MM.1S (cell line): ENCODE results near the gene CROCC2.

Experiments used
- DNase-seq: peaks from one replicate; pipeline ENCODE4 v3.0.0-alpha.2; 2015
- H2AFZ ChIP-seq: fragments of 300-600 bp; sonication (generic); 2 replicates; pipeline ENCODE4 v1.6.0; 2016; ENCODE audit warnings: antibody characterized with exemption, low read length
- H3F3A ChIP-seq: fragments of 300-600 bp; sonication (generic); 2 replicates; pipeline ENCODE4 v1.6.1; 2016; ENCODE audit warnings: mild to moderate bottlenecking, antibody characterized with exemption, low read length, moderate library complexity, mixed read lengths; ENCODE audit not compliant: insufficient read depth
- H3K27ac ChIP-seq: fragments of 300-600 bp; sonication (generic); 2 replicates; pipeline ENCODE4 v1.5.1; 2016; ENCODE audit warnings: mild to moderate bottlenecking, low read length
- H3K27me3 ChIP-seq: fragments of 300-600 bp; sonication (generic); replicated peaks from 2 replicates; pipeline ENCODE4 v1.6.0; 2016; ENCODE audit warnings: low read length; ENCODE audit not compliant: insufficient read depth
- H3K36me3 ChIP-seq: fragments of 300-600 bp; sonication (generic); replicated peaks from 2 replicates; pipeline ENCODE4 v1.6.1; 2016; ENCODE audit warnings: mild to moderate bottlenecking, low read length, mixed read lengths; ENCODE audit not compliant: insufficient read depth
- H3K4me1 ChIP-seq: fragments of 300-600 bp; sonication (generic); 2 replicates; pipeline ENCODE4 v1.6.1; 2016; ENCODE audit warnings: low read length, mixed read lengths
- H3K4me2 ChIP-seq: fragments of 300-600 bp; sonication (generic); 2 replicates; pipeline ENCODE4 v1.6.0; 2016; ENCODE audit warnings: low read depth, low read length
- H3K4me3 ChIP-seq: fragments of 300-600 bp; sonication (generic); 2 replicates; pipeline ENCODE4 v1.5.1; 2016; ENCODE audit warnings: low read length, mixed read lengths
- H3K79me2 ChIP-seq: fragments of 300-600 bp; sonication (generic); 2 replicates; pipeline ENCODE4 v1.6.1; 2016; ENCODE audit warnings: mixed run types, low read length, mixed read lengths
- H3K9ac ChIP-seq: fragments of 300-600 bp; sonication (generic); 2 replicates; pipeline ENCODE4 v1.6.1; 2016; ENCODE audit warnings: low read length, mixed read lengths
- H3K9me2 ChIP-seq: fragments of 300-600 bp; sonication (generic); replicated peaks from 2 replicates; pipeline ENCODE4 v1.6.1; 2016; ENCODE audit warnings: mild to moderate bottlenecking, low read length, mixed read lengths; ENCODE audit not compliant: insufficient read depth
- H3K9me3 ChIP-seq: fragments of 300-600 bp; sonication (generic); replicated peaks from 2 replicates; pipeline ENCODE4 v1.6.1; 2016; ENCODE audit warnings: mild to moderate bottlenecking, low read length, mixed read lengths; ENCODE audit not compliant: insufficient read depth
- H4K20me1 ChIP-seq: fragments of 300-600 bp; sonication (generic); 2 replicates; pipeline ENCODE4 v1.6.1; 2016; ENCODE audit warnings: mild to moderate bottlenecking, low read length, moderate library complexity, mixed read lengths; ENCODE audit not compliant: insufficient read depth
- CTCF ChIP-seq: fragments of 300-600 bp; sonication (generic); IDR thresholded peaks from 2 replicates; pipeline ENCODE4 v1.5.1; 2016; ENCODE audit warnings: antibody characterized with exemption, low read length, mixed read lengths
- EZH2 ChIP-seq: fragments of 300-600 bp; sonication (generic); optimal IDR thresholded peaks from 2 replicates; pipeline ENCODE3; 2017; ENCODE audit warnings: low read depth, mild to moderate bottlenecking, antibody characterized with exemption, low read length, mixed read lengths
- EZH2phosphoT487 ChIP-seq: fragments of 300-600 bp; sonication (generic); IDR thresholded peaks from 2 replicates; pipeline ENCODE4 v1.6.1; 2018; ENCODE audit warnings: antibody characterized with exemption, low read length

The CROCC2 gene

GRCh38 chr2:240900141-240900860 lies 5.8 kb upstream of the CROCC2 start:
- DNase-seq = no peak
- H3K9ac ChIP-seq = no peak overlapping the region
- H3K4me2 ChIP-seq = no peak overlapping the region
- H3K4me3 ChIP-seq = no peak overlapping the region
- H3K4me1 ChIP-seq = no peaks in the 10 kb centered on the region
- H4K20me1 ChIP-seq = no peaks in the 10 kb centered on the region
- no peak overlapping the region for H3K27ac ChIP-seq
- TF ChIP-seq CTCF (no peak), EZH2phosphoT487 (no peak), EZH2 (no peak)
- H3K27me3 ChIP-seq = peaks cover 53% of the 10 kb centered on the region
- no peaks in the 10 kb centered on the region for H3K9me3 ChIP-seq
- H3K9me2 ChIP-seq = no peaks in the 10 kb centered on the region
- no peaks in the 10 kb centered on the region for H3K36me3 ChIP-seq
- no peak overlapping the region for H2AFZ ChIP-seq
- no peaks in the 10 kb centered on the region for H3K79me2 ChIP-seq
- no peaks in the 10 kb centered on the region for H3F3A ChIP-seq

DNA sequence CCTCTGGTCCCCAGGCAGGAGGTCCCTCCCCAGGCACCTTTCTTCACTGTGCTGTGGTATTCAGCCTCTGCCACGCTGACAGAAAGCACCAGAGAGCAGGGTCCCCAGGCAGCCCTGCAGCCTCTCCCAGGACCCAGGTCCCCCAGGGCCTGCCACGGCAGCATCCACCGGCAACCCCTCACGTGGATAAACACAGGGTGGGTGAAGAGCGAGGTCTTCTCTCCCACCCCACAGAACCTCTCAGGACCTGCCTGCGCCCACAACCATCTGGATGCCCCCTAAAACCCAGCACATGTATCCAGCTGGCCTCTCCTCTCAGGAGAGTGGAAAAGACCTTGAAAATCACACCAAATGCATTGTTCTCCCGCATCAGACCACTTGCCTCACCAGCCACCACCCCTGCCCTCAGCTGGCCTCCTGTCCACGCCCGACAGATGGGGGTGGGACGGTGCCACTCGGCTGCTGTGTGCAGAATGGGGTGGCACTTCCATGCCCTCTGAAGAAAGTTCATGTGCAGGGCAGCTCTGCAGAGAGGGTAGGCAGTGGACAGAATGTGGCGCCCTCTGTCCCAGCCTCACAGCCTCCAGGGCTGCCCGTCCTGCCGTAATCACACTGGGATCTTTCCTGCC lies 4.0 kb upstream of the CROCC2 start:
- H3K9me3 ChIP-seq = no peaks in the 10 kb centered on the region
- no peaks in the 10 kb centered on the region for H3K4me1 ChIP-seq
- H3K4me3 ChIP-seq = no peak overlapping the region
- H3K36me3 ChIP-seq = no peaks in the 10 kb centered on the region
- no peaks in the 10 kb centered on the region for H4K20me1 ChIP-seq
- DNase-seq = no peak
- H3K4me2 ChIP-seq = no peak overlapping the region
- no peak overlapping the region for H3K9ac ChIP-seq
- peaks cover 59% of the 10 kb centered on the region for H3K27me3 ChIP-seq
- no peaks in the 10 kb centered on the region for H3K79me2 ChIP-seq
- H3F3A ChIP-seq = no peaks in the 10 kb centered on the region
- TF ChIP-seq EZH2phosphoT487 = no peak
- no peak for TF ChIP-seq CTCF
- no peak for TF ChIP-seq EZH2
- H2AFZ ChIP-seq = no peak overlapping the region
- no peaks in the 10 kb centered on the region for H3K9me2 ChIP-seq
- H3K27ac ChIP-seq = no peak overlapping the region

DNA sequence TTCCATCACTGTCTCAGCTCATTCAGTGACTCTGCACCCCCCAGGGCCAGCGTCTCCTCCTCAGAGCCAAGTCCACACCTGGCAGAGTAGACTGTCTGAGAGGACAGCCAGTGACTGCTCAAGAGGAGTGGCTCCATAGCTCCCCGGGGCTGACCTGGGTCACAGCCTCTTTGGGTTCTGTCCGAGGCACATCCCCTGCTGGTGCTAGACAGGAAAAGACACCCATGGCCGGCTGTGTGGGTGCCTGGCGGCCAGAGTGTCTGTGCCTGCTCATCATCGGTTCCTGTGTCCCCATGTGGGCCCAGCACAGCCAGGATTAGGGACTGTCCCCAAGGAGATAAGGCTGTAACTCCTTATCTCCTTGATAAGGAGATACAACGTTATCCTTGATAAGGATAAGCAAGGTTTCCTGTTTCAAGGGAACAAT lies 3.5 kb upstream of the CROCC2 start:
- TF ChIP-seq EZH2phosphoT487 (no peak), CTCF (no peak), EZH2 (no peak)
- Histone ChIP-seq H3K9ac (no peak overlapping the region), H3K27me3 (peaks cover 56% of the 10 kb centered on the region), H2AFZ (no peak overlapping the region), H3K36me3 (no peaks in the 10 kb centered on the region), H3K4me1 (no peaks in the 10 kb centered on the region), H3K9me3 (no peaks in the 10 kb centered on the region), H3K79me2 (no peaks in the 10 kb centered on the region), H3K4me2 (no peak overlapping the region), H3K4me3 (no peak overlapping the region), H3K9me2 (no peaks in the 10 kb centered on the region), H4K20me1 (no peaks in the 10 kb centered on the region), H3K27ac (no peak overlapping the region), H3F3A (no peaks in the 10 kb centered on the region)
- no peak for DNase-seq
